Stimulated activated CD8-positive, alpha-beta memory T cell treated with anti-CD3 and anti-CD28 coated beads, Interleukin-12 subunit alpha, Interleukin-12 subunit beta, amount 100 ng/mL, for 1 hour (primary cell): ENCODE results near the gene NPIPB4.
A peak's percentile ranks its signal among the peaks of the same experiment; 100 is the strongest.
"Not testable (repeated sequence)": the region's sequence is repeated elsewhere in the genome, so short reads cannot be mapped to it uniquely, and the experiment has no call there.

Experiments used
- DNase-seq: peaks from one replicate; pipeline ENCODE4 v3.0.0-alpha.2; 2020; ENCODE audit warnings: low read depth

Gene NPIPB4

GRCh38 chr16:21857656-21858055 lies at the start of gene NPIPB4:
Gene NPIPB4, minus strand, starts transcription at chr16:21857756. Its CDS starts 378 bp downstream, at chr16:21857378.
- not testable (repeated sequence) for DNase-seq

GRCh38 chr16:21898998-21899397 lies 41.4 kb upstream of the NPIPB4 start:
- DNase-seq, result not testable (repeated sequence)

GRCh38 chr16:21881988-21882387 lies 24.4 kb upstream of the NPIPB4 start:
- DNase-seq, result not testable (repeated sequence)

- DNase-seq, result not testable (repeated sequence)
Measured at GRCh38 chr16:21837186-21837585, 20.4 kb downstream of the NPIPB4 start.

- not testable (repeated sequence) for DNase-seq
Measured at GRCh38 chr16:21836334-21836733, 21.2 kb downstream of the NPIPB4 start.

GRCh38 chr16:21835747-21836146 lies 21.8 kb downstream of the NPIPB4 start:
- not testable (repeated sequence) for DNase-seq

- not testable (repeated sequence) for DNase-seq
Measured at GRCh38 chr16:21834211-21834610, 23.3 kb downstream of the NPIPB4 start.

- DNase-seq, result not testable (repeated sequence)
Measured at GRCh38 chr16:21829929-21830328, 27.6 kb downstream of the NPIPB4 start.

- DNase-seq, result not testable (repeated sequence)
Measured at GRCh38 chr16:21826067-21826706, 31.4 kb downstream of the NPIPB4 start.

GRCh38 chr16:21825526-21825925 lies 32.0 kb downstream of the NPIPB4 start:
- not testable (repeated sequence) for DNase-seq

GRCh38 chr16:21823258-21823657 lies 34.3 kb downstream of the NPIPB4 start:
- not testable (repeated sequence) for DNase-seq

GRCh38 chr16:21820908-21821465 lies 36.6 kb downstream of the NPIPB4 start:
- not testable (repeated sequence) for DNase-seq

- DNase-seq, result peak; percentile 46
Measured at GRCh38 chr16:21820028-21820907, 37.3 kb downstream of the NPIPB4 start.

GRCh38 chr16:21819617-21820016 lies 37.9 kb downstream of the NPIPB4 start:
- not testable (repeated sequence) for DNase-seq

GRCh38 chr16:21817012-21817411 lies 40.5 kb downstream of the NPIPB4 start:
- DNase-seq, result not testable (repeated sequence)

- not testable (repeated sequence) for DNase-seq
Measured at GRCh38 chr16:21815694-21816093, 41.9 kb downstream of the NPIPB4 start.

- DNase-seq, result not testable (repeated sequence)
Measured at GRCh38 chr16:21802375-21802663, 55.2 kb downstream of the NPIPB4 start.

GRCh38 chr16:21801538-21802374 lies 55.8 kb downstream of the NPIPB4 start:
- not testable (repeated sequence) for DNase-seq

GRCh38 chr16:21798601-21799000 lies 59.0 kb downstream of the NPIPB4 start:
- DNase-seq, result not testable (repeated sequence)

GRCh38 chr16:21793310-21793709 lies 64.2 kb downstream of the NPIPB4 start:
- not testable (repeated sequence) for DNase-seq

- not testable (repeated sequence) for DNase-seq
Measured at GRCh38 chr16:21790506-21790905, 67.0 kb downstream of the NPIPB4 start.
